GM18526 (cell line): ENCODE data around the gene BLMH.

Experiments
- POLR2A ChIP-seq: IDR thresholded peaks from 3 replicates; pipeline ENCODE4 v1.6.1; 2011; ENCODE audit not compliant: insufficient read length; ENCODE audit errors: extremely low read depth

Gene BLMH

GRCh38 chr17:30210901-30211300 lies 80.8 kb downstream of the BLMH start:
- no peak for TF ChIP-seq POLR2A

GRCh38 chr17:30210366-30210765 lies 81.4 kb downstream of the BLMH start:
- TF ChIP-seq POLR2A = no peak

- no peak for TF ChIP-seq POLR2A
Measured at GRCh38 chr17:30209930-30210329, 81.8 kb downstream of the BLMH start.

- no peak for TF ChIP-seq POLR2A
Measured at GRCh38 chr17:30208214-30208613, 83.5 kb downstream of the BLMH start.

GRCh38 chr17:30207655-30208054 lies 84.1 kb downstream of the BLMH start:
- TF ChIP-seq POLR2A = no peak

GRCh38 chr17:30203471-30203981 lies 88.2 kb downstream of the BLMH start:
- no peak for TF ChIP-seq POLR2A

- no peak for TF ChIP-seq POLR2A
Measured at GRCh38 chr17:30200106-30200505, 91.6 kb downstream of the BLMH start.

- TF ChIP-seq POLR2A = no peak
Measured at GRCh38 chr17:30199600-30199999, 92.1 kb downstream of the BLMH start.
